ENCODE measurements around the gene LMAN2. TPM values are rescaled to one million over a fixed set of nuclear protein-coding genes. Genes with fewer than 3 reads are reported as not detected.

The LMAN2 gene
- polyA plus RNA-seq, 1 donor: 118 TPM

DNA sequence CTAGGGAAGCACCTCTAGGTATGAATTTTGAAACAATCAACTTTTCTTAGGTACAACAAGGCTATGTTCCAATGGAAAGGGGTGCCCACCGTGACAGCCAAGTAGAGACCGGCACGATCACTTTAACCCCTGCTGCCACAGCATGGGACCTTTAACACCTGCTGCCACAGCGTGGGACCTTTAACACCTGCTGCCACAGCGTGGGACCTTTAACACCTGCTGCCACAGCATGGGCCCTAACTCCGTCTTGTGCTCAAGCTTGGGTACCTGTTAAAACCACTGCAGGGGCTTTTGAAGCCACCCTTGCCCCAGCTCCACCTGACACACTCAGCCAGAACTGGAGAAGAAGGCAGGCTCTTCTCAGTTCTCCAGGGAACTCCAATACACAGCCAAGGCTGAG is 21.6 kb downstream of the LMAN2 start:
- no peak for DNase-seq

DNA sequence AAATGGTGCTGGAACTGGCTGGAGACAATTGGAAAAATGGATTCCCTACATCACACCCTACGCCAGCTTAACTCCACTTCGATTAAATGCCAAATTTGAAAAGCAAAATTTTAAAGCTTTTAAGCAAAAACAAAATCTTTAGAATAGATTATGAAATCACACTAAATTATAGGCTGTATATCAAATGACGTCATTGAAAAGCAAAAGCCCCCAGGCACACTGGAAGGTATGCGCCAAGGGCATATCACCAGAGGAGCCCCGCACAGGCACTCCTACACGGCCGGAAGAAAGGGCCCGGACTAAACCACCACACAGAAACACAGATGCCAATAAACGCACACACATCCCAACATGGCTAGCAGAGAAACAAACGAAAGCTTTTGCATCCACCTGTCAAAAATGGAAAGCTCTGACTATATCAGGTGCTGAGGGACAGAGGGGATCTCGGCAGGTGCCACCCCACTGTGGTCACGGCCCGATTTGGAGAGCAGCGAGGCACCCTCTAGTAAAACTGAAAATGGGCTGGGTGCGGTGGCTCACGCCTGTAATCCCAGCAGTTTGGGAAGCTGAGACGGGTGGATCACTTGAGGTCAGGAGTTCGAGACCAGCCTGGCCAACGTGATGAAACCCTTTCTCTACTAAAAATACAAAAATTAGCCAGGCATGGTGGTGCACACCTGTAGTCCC is 22.8 kb downstream of the LMAN2 start:
- DNase-seq: no peak

DNA sequence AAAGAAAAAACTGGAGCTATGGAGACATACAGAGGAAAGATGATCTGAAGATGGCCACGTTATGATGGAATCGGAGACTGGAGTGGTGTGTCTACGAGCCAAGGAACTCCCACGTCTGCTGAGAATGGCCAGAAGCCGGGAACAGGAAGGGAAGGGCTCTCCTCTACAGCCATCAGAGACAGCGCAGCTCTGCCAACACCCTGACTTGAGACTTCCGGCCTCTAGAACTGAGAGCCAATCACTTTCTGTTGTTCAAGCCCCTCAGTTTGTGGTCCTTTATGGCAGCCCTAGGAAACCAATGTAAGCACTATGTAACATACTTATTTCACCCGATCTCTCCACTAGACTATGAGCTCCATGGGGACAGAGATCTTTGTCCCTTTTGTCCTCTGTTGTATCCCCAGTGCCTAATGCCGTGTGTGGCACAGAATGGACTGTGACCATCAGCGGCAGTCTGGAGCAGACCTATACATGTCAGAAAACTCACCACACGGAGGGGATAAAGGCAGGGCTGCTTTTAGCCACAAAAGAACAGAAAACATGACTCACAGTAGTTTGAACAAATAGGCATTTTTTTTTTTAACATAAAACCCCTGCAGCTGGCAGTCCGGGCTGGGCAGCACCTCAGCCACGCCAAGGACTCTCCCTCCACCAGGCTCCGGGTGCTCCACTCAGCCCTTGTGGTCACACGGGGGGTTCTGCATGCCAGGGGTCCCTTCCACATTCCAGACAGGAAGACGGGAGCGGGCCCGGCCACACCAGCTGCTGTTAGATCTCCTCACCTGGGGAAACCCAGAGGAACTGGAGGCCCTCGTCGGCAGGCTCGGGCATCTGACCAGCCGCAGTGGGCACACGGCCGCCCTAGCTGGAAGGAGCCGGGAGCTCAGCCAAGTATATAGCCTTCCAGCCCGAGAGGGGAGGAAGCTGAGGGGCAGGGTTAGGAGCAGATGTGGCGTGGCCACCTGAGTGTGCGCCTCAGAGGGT is 23.6 kb downstream of the LMAN2 start:
- DNase-seq: no peak

DNA sequence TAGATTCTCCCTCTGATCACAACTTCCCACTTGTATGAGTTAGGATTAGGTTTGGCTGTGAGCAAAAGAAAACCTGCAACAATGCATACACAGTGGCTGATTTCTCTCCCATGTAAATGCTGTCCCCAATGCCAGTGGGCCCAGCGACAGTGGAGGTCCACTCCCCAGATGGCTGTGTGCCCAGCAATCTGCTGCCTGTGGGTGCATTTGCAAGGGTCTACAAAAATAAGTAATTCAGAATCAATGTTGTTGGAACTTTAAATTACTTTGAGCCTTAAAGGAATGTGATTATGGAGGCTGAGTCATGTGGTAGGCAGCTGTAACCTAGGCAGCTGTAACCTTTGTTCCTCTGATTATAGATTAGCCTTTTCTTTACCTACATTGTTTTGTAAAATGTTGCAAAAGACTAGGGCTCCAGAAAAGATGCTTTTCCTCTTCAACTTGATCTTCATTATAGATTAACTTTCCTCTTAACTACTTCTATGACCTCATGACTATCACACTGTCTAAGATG is 25.5 kb downstream of the LMAN2 start:
- no peak for DNase-seq

DNA sequence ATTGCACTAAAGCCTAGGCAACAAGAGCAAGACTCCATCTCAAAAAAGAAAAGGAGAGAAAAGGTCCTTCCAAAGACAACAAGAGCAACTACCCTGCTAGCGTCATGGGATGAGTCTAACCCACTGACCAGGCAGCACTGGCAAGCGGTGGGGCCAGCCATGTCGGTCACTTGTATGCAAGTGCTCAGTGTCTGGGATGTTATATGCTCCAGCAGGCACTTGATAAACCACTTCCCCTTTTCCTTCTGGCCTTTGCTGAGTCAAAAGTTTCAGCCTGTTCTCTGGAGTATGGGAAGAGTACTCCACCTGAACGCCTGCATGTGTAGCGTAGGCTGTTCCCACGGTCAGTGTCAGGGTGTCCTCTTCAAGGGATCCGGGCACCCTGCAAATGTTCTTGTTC is 30.6 kb downstream of the LMAN2 start:
- no peak for DNase-seq

DNA sequence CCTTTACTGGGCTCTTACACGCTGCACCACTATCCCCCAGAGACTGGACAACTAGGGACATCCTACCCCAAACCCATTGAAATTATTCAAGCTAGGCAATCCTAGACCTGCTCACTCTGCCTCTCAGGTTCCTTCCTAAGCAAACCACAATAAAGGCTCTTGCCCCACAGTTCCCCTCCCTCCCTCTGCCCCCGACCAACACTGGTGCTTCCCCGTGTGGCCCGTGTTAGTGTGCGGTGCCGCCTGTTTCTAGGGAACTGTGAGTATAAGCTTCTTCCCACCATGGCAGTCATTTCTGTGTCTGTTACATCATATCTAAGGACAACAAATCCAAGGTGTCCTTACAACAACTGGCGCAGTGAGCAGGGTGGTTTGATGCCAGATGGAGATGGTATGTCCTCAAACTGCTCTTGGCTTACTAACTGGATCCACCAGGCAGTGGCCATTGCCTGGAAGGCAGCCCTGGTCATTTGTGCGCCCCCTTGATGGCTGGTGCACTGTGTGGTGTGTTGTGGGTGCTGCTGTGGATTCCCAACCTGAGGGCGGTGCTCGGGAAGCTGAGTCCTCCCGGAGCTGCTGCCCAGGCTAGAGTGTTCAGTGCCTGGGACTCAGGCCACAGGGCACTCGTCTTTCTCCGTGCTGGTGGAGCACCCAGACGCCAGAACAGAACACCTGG is 31.4 kb downstream of the LMAN2 start:
- no peak for DNase-seq

DNA sequence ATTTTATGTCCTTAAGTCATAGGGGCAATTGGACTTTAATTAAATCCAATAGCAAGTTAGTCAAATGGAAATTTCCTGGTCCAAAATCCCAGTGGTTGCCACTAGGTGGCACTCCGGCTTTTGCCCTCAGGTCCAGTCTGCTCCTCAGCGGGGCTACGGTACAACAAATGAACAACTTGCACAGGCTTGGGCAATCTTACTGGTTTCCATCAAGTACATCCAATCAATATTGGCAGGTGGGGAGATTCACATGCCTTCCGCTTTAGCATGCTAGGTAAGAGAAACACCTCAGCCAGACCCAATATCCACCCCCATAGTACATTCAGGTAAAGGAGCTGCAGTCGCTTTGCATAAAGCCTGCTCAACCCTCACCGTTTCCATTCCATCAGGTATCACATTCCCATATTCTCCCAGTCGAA is 33.5 kb downstream of the LMAN2 start:
- peak; percentile 66 for DNase-seq

DNA sequence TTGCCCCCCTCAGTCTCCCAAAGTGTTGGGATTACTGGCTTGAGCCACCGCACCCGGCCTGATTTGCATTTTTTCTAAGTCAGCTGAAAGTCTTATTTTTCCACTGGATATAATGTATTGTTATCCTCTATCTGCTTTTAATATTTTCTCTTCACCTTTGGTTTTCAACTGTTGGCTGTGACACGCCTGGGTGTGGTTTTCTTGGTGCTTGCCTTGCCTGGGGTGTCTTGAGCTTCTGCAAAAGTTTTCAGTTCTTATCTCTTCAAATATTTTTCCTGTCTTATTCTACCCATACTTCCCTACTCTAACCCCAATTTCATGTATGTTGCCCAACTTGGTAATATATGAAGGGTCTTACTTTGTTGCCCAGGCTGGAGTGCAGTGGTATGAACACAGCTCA is 35.5 kb downstream of the LMAN2 start:
- DNase-seq: no peak

DNA sequence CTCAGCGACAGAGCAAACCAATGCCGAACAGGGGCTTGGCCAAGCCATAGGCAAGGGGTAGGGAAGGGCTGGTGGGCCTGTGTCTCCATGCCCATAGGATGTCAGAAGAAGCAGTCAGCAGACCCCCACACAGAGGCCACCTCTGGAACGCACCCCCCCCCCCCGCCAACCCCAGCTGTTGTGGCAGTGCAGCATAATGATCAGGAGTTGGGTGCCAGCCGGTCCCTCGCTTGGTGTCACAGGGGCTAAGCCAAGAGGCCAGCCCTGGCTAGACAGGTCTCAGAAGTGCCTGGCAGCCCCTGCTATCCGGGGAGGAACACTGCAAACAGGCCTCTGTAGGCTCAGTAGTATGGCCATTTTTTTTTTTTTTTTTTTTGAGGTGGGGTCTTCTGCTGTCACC is 36.1 kb downstream of the LMAN2 start:
- DNase-seq: no peak

DNA sequence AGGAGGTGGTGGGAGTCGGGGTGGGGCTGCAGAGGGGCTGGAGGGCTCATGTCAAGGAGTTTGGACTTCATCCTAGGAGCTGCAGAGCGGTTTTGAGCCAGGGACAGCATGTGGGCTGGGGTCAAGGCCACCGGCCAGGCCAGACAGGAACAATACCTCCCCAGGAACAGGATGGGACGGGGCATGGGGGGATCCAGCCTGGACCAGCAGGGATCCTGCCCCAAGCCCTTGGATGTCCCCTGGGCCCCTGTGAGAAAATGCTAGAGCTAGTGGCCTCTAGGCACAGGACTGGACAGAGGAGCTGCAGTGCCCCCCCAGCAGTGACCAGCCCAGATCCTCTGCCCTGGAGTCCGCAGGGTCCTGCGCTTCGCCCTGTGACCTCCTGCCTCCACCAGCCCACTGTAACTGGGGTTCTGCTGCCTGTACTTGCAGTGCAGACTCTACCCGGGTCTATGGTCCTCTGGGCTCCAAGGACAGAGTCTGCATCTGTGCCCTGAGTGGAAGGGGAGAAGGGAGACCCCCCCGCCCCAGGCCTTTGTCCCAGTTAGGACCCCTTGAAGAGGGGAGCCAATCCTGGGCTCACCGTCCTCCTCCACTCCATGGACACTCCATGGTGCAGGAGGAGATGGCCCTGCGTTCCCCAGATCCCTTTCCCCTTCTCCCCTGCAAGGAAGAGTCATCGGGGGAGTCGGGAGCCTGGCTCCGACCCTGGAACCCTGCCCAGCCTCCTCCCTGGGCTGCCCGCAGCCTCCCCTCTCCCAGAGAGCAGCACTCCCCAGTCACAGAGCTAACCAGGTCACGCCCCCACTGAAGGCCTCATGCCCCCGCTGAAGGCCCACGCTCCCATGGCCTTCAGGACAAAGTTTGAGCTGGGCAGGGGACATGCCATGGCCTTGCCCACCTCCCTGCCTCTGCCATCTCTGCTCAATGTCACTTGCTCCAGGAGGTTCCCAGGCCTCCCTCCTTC is 36.8 kb downstream of the LMAN2 start:
- DNase-seq: no peak

DNA sequence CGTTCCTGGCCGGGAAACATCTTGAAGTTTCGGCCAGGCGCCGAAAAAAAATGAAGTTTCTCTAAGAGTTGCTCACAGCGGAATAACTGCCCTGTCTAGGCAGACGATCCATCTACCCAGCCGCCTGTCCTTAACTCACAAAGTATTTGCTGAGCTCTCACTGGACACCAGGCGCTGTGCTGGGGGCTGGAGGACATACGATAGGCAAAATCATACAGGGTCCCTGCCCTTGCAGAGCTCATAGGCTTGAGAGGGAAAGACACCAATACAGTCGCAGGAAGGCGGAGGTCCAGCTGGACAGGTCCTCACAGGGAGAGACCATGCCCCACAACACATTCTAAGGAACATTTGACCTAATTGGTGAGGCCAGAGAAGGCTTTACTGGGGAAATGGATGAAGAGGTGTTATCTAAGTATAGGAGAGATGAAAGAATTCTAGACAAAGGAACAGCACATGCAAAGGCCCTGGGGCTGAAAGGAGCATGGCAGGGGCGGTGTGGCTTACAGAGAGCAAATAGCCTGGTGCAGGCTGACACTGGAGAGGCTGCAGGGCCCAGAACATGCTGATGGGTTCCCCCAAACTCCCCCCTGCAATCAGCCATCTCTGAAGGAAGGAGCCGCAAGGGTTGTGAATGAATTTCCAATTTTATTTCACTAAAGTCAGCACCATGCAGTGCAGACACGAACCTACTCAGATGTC is 37.8 kb downstream of the LMAN2 start:
- DNase-seq: no peak

DNA sequence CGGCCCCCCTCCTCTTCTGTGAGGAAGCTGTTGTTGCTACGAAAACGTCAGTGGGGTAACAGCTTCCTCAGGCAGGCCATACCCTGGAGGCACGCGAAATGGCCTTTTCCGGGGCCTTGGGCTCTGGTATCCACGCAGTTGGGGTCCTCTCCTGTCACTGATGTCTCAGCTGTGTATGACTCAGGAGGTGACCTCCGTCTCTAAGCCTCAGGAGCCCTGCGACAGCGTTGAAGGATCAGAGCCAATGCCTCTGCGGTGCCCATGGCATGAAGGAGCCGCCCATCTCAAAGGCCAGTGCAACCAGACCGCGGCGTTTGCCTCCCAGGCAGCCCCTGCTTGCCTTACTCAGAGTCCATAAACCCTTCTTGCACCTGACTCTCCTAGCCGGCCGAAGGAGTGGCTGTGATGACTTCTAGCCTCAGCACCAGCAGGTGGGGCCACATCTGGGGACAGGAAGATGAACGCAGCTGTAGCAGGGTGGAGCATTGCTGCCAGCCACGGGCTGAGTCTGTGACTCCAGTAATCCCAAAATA is 38.8 kb downstream of the LMAN2 start:
- DNase-seq: no peak

DNA sequence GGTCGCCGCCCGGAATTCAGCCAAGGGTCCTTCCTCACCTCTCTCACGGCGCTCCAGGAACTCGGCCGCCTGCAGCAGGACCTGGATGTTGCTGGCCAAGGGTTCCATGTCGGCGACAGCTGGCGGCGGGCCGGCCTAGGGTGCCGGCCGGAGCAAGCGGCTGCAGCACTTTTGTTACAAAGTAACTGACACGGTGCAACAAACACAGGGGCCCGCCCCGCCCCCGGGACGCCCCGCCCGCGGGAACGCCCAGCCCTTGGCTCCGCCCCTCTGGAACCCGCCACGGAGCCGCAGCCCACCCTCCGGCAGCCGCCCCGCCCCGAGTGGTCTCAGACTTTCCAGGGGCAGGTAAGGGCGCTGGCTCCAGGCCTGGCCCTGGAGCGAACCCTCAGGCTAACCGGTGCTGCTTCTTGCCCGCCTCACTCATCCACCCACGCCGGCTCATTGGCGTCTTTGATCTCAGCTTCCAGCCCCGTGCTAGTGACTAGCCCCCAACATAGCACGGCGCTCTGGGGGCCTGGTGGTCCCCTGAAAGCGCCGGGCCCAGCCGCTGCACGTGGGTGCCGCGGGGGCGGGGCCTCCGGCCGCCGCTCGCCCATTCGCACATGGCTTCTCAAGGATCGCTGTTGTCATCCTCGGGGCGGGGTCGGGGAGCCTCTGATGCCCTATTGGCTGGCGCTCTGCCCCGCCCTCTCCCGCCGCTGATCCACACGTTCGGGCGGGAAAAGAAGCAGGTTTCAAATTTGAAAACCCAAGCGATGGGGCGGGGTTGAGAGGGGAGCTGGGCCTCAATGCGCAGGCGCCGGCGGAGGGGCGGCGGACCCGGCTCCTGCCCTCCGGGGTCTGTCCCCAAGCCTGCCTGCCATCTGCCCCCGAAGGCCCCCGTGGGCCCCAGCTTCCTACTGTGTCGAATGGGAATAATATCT is 39.5 kb downstream of the LMAN2 start, which contains the start of gene MXD3:
TSS of gene MXD3 (minus strand) at position 176 of the 926 bp plus-strand sequence. CDS start at position 108, 68 bp downstream.
- peak; percentile 96 for DNase-seq

DNA sequence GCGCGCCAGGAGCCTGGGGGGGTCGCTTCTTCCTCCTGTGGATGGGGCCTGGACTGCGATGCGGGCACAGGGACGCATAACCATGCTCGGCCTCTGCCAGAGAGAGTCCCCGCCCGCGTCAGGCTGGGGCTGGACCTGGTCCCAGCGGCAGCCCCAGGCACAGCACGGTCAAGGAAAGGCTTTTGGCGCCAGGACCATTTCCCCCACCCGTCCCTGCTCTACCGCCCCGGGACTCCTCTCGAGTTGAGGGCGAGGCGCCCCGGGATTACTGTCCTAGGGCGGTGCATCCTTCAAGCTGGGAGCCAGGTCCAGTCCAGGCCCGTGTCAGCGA is 40.1 kb downstream of the LMAN2 start:
- no peak for DNase-seq

DNA sequence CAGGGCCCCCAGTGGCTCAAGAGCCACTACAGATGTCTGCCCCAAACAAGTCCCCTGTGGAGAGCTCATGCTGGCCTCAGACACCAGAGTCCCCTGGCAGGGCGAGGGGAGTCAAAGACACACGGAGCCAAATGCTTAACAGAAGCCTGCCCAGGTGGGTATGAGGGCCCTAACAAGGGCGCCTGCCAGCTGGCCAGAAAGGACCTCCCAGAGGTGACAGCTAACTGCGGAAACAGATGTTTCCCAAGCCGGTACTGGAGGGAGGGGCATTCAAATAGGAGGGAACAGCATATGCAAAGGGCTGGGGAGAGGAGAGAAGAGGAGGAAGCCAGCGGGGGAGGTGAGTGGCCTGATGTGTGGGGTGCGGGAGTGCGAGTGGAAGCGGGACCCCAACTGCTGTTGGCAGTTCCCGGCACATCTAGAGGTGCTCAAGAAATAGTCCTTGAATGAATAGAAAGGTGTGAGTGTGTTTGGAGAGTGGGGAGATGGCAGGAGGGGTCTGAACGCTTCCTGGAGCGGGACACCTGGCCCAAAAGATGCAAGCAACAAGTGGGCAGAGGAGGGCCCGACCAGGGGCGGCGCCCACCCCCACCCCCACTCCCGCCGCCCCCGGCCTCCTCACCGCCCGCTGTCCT is 40.6 kb downstream of the LMAN2 start:
- DNase-seq: no peak

DNA sequence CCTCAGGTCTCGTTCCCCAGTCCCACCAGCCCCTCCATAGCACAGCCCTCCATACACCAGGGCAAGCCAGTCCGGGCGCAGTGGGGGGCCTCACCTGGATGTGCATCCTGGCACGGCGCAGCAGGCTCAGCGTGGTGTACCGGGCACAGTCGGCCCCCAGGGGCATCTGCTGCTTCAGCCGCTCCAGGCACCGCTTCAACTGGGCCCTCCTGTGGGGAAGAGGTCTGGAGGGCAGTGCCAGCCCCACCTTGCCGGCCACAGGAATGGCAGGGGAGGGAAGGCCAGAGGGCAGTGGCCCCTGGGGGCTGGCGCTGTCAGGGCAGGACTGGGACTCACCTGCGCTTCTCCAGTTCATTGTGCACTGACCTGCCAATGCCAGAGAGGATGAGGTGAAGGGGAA is 41.1 kb downstream of the LMAN2 start:
- no peak for DNase-seq

DNA sequence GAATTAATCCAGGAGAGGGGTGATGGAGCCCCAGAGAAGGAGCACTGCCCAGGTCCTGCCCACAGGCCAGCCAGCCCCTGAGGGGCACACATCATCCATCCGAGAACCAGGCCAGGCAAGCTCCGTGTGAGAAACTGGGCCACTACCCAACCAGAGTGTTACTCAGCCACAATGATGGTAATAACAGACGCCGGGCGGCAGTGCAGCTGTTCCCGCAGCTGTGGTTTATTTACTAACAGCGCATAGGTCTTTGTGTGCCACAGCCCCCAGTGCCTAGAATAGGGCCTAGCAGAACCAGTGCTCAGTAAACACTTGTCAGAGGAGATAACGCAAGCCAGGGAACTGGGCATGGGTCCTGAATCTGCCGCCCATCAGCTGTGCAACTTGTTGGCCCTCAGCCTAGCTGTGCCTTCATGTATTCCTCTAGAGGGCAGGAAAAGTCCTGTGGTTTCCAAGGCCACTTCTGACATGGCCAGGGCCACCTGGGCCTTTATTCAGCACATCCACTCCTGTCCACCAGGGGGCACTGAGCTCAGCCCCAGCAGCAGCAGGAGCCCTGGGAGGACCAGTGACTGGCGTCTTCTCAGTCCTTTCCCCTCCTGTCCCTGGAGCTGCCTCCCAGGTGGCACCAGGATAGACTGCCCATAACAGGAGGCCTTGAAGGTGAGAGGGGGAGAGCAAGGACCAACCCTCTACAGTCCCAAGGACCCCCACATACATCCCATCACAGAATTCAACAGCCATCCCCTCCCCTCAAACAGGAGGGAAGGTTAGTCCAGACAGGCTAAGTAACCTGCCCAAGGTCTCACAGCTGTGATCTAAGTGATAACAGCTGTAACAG is 41.9 kb downstream of the LMAN2 start:
- DNase-seq: peak; percentile 44

DNA sequence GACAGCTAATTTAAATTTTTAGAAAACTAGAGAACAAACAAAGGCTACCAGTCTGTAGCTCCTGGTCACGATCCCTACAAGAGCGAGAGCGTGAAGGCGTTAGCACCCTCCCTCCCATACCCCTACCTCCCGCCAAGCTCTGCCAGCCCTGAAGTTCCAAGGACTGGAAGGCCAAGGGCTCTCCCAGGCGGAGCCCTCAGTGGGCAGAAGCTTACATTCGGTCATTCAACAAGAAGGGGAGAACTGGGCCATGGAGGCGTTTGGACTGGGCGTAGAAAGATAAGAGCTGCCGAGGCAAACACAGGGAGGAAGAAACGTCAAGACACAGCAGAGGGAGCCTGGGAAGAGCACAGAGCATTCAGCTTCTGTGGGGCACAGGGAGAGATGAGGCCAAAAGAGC is 42.7 kb downstream of the LMAN2 start:
- DNase-seq: no peak

Measured in left kidney (tissue), 2 donors.